Measurements from ENCODE around the gene DR1.

GRCh38 chr1:93352376-93352775 lies 6.7 kb downstream of the DR1 start:
- TF ChIP-seq YY1 (IDR thresholded peaks at IDR 0.05; ENCODE audit: low read depth) (no peak), TAF1 (IDR thresholded peaks at IDR 0.05; ENCODE audit: low read depth) (no peak), EP300 (IDR thresholded peaks at IDR 0.05; ENCODE audit: borderline replicate concordance) (no peak), NFIC (IDR thresholded peaks at IDR 0.05) (no peak)

All from Ishikawa (cell line).